ENCODE measurements around the gene NCOA1.

Gene NCOA1

DNA sequence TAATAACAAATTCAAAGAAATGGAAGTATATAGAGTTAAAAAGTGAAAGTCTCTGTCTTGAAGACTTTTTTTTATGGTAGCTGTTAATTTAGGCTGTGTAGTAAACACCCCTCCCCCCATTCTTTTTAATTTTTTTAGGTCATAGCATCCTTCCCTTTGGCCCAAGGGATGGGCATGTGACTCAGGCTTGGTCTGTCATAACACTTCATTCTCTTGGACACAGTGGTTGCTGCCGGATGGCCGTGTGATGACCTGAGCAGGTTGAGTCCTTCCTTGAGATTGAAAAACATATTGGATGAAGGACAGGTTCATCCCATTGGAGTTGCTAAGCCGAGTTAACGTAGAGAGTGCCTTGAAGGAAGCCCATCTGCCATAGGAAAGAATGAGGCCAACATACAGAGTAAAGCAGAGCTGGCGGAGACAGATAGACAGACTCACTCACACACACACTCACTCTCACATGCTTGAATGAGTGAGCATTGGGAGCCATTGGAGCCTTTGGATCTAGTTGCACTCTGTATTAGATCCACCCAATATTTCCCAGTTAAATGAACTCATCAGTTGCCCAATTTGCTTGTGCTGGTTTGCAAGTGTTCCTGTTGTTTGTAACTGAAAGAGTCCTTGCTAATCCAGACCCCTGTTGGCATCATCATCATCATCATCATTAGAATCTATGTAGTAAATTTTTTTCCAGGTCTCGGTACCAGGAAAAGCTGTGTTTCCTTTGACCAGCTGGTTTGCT, 14.7 kb downstream of the NCOA1 start:
- DNase-seq (ENCODE audit: low spot score): no peak
- TF ChIP-seq, protein P1, sequence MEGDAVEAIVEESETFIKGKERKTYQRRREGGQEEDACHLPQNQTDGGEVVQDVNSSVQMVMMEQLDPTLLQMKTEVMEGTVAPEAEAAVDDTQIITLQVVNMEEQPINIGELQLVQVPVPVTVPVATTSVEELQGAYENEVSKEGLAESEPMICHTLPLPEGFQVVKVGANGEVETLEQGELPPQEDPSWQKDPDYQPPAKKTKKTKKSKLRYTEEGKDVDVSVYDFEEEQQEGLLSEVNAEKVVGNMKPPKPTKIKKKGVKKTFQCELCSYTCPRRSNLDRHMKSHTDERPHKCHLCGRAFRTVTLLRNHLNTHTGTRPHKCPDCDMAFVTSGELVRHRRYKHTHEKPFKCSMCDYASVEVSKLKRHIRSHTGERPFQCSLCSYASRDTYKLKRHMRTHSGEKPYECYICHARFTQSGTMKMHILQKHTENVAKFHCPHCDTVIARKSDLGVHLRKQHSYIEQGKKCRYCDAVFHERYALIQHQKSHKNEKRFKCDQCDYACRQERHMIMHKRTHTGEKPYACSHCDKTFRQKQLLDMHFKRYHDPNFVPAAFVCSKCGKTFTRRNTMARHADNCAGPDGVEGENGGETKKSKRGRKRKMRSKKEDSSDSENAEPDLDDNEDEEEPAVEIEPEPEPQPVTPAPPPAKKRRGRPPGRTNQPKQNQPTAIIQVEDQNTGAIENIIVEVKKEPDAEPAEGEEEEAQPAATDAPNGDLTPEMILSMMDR (IDR thresholded peaks at IDR 0.05; ENCODE audit: borderline replicate concordance, control extremely low read depth, extremely low read depth, insufficient read depth, missing control alignments): no peak
- in situ Hi-C loops (cut with MboI; ENCODE audit: low sequenced_read_pairs, unreplicated experiment): no loop called here

DNA sequence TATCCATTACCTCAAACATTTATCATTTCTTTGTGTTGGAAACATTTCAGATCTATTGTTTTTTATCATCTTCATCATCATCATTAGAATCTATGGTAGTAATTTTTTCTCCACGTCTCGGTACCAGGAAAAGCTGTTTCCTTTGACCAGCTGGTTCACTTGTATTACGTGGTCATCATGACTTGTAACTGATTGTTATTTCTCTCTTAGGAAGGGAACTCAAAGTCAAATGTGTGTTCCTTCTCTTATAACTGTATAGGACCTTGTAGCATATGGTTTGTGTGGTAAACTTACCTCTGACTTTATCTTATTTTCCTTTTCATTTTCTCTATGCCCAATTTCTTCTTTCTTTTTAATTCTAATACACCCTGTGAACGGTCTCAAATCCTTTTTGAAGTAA, 16.5 kb downstream of the NCOA1 start:
- in situ Hi-C loops (cut with MboI; ENCODE audit: low sequenced_read_pairs, unreplicated experiment): no loop called here
- no peak for DNase-seq (ENCODE audit: low spot score)
- TF ChIP-seq, protein P1 (IDR thresholded peaks at IDR 0.05; ENCODE audit: borderline replicate concordance, control extremely low read depth, extremely low read depth, insufficient read depth, missing control alignments): no peak

DNA sequence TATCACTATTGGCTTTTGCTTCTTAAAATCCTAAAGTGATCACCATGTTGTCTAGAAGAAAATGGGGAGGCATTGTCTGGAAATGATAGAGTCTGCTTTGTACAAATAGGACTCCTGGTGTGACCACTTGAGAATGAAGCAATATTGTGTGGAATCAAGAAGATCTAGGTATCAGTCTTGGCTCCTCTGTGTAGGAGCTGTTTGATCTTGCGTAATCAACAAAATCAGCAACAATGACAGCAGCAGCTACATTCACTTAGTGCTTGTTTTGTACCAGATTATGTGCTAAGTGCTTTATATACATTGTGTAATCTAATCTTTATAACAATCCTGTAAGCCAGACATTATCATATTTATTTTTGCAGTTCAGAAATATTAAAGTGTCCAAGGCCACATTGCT, 17.8 kb downstream of the NCOA1 start:
- TF ChIP-seq, protein P1 (IDR thresholded peaks at IDR 0.05; ENCODE audit: borderline replicate concordance, control extremely low read depth, extremely low read depth, insufficient read depth, missing control alignments): no peak
- in situ Hi-C loops (cut with MboI; ENCODE audit: low sequenced_read_pairs, unreplicated experiment): no loop called here
- no peak for DNase-seq (ENCODE audit: low spot score)

DNA sequence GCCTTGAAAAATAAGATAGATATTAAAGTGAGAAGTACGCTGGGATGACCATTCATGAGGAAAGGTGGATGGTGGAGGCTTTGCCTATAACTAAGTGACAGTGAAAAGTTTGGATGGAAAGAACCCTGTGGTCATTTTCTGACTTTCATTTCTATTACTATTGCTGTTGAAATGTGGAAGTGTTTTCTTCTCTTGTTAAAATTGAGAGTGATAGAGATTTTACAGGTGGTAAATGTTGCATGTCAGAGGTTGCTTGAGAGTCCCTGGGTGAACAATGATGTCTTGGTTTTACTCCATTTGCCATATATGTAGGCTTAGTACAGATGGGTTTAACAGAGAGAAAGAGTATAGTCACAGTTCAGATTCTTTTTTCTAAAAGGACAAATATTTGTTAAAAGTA, 18.4 kb downstream of the NCOA1 start:
- DNase-seq (ENCODE audit: low spot score): peak; percentile 43
- in situ Hi-C loops (cut with MboI; ENCODE audit: low sequenced_read_pairs, unreplicated experiment): no loop called here
- TF ChIP-seq, protein P1 (IDR thresholded peaks at IDR 0.05; ENCODE audit: borderline replicate concordance, control extremely low read depth, extremely low read depth, insufficient read depth, missing control alignments): no peak

DNA sequence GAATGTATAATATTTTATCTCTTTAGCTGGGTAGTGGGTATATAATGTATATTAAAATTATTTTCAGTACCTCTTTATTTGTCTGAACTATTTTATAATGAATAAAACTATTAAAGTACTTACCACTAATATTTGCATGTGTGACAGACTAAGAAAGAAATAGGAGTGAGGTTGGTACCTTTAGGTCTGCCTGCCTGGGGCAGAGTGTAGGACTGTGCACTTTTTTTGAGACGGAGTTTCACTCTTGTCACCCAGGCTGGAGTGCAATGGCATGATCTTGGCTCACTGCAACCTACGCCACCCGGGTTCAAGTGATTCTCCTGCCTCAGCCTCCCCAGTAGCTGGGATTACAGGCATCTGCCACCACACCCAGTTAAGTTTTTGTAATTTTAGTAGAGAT, 18.8 kb downstream of the NCOA1 start:
- in situ Hi-C loops (cut with MboI; ENCODE audit: low sequenced_read_pairs, unreplicated experiment): no loop called here
- TF ChIP-seq, protein P1 (IDR thresholded peaks at IDR 0.05; ENCODE audit: borderline replicate concordance, control extremely low read depth, extremely low read depth, insufficient read depth, missing control alignments): no peak
- no peak for DNase-seq (ENCODE audit: low spot score)

DNA sequence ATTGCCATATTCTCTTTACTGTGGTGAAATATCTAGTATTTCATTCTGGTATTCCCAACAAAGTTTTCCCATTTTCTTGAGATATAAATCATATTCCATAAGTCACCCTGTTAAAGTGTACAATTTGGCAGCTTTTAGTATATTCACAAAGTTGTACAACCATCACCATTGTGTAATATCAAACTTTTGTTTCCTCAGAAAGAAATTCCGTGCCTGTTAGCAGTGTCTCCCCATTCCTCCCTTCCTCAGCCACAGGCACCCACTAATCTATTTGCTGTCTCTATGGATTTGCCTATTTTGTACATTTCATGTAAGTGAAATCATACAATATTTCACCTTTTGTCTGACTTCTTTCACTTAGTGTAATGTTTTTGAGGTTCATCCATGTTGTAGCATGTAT, 19.7 kb downstream of the NCOA1 start:
- TF ChIP-seq, protein P1 (IDR thresholded peaks at IDR 0.05; ENCODE audit: borderline replicate concordance, control extremely low read depth, extremely low read depth, insufficient read depth, missing control alignments): no peak
- no peak for DNase-seq (ENCODE audit: low spot score)
- in situ Hi-C loops (cut with MboI; ENCODE audit: low sequenced_read_pairs, unreplicated experiment): no loop called here

All from GM13976 (cell line).